Measurements from ENCODE around the gene PTX4. TPM values are rescaled to one million over a fixed set of nuclear protein-coding genes. Genes with fewer than 3 reads are reported as not detected.

PTX4 gene
- total RNA-seq, 1 donor from 2014 or later: not detected

GRCh38 chr16:1500465-1501150 is 11.9 kb upstream of the PTX4 start:
- no peak for DNase-seq

GRCh38 chr16:1499756-1500464 is 11.2 kb upstream of the PTX4 start:
- no peak for DNase-seq

GRCh38 chr16:1498899-1499676 is 10.3 kb upstream of the PTX4 start:
- DNase-seq: no peak

- no peak for DNase-seq
Observed at GRCh38 chr16:1497014-1497598, 8.4 kb upstream of the PTX4 start.

GRCh38 chr16:1496464-1496863 is 7.7 kb upstream of the PTX4 start:
- DNase-seq: no peak

- DNase-seq: no peak
Observed at GRCh38 chr16:1495889-1496262, 7.1 kb upstream of the PTX4 start.

GRCh38 chr16:1495211-1495888 is 6.6 kb upstream of the PTX4 start:
- DNase-seq: no peak

- DNase-seq: no peak
Observed at GRCh38 chr16:1494711-1495110, 6.0 kb upstream of the PTX4 start.

- DNase-seq: no peak
Observed at GRCh38 chr16:1494129-1494640, 5.4 kb upstream of the PTX4 start.

GRCh38 chr16:1493746-1494094 is 5.0 kb upstream of the PTX4 start:
- no peak for DNase-seq

GRCh38 chr16:1492923-1493745 is 4.4 kb upstream of the PTX4 start, which contains the start of gene TELO2:
TSS of gene TELO2 (plus strand) at chr16:1493360. CDS start at chr16:1494282, 922 bp downstream.
- peak; percentile 78 for DNase-seq

- no peak for DNase-seq
Observed at GRCh38 chr16:1492082-1492922, 3.6 kb upstream of the PTX4 start.

- DNase-seq: no peak
Observed at GRCh38 chr16:1491327-1491726, 2.6 kb upstream of the PTX4 start.

- no peak for DNase-seq
Observed at GRCh38 chr16:1489077-1489476, 333 bp upstream of the PTX4 start.

- no peak for DNase-seq
Observed at GRCh38 chr16:1488054-1488601, 616 bp downstream of the PTX4 start.

- no peak for DNase-seq
Observed at GRCh38 chr16:1487395-1488053, 1.2 kb downstream of the PTX4 start.

GRCh38 chr16:1486551-1487390 is 2.0 kb downstream of the PTX4 start:
- no peak for DNase-seq

GRCh38 chr16:1485847-1486496 is 2.8 kb downstream of the PTX4 start:
- DNase-seq: no peak
